Neural progenitor cell (in vitro differentiated cells): ENCODE measurements around the gene SLC16A12.
A peak's percentile ranks its signal among the peaks of the same experiment; 100 is the strongest.

Source experiments
- CTCF ChIP-seq: fragments of 200-600 bp; sonication (generic); IDR thresholded peaks from 2 replicates; pipeline ENCODE4 v1.5.1; 2017; ENCODE audit warnings: antibody characterized with exemption, mild to moderate bottlenecking
- EZH2 ChIP-seq: fragments of 200-600 bp; sonication (generic); IDR thresholded peaks from 2 replicates; pipeline ENCODE4 v1.6.1; 2017; ENCODE audit warnings: antibody characterized with exemption, mild to moderate bottlenecking, moderate library complexity

DNA sequence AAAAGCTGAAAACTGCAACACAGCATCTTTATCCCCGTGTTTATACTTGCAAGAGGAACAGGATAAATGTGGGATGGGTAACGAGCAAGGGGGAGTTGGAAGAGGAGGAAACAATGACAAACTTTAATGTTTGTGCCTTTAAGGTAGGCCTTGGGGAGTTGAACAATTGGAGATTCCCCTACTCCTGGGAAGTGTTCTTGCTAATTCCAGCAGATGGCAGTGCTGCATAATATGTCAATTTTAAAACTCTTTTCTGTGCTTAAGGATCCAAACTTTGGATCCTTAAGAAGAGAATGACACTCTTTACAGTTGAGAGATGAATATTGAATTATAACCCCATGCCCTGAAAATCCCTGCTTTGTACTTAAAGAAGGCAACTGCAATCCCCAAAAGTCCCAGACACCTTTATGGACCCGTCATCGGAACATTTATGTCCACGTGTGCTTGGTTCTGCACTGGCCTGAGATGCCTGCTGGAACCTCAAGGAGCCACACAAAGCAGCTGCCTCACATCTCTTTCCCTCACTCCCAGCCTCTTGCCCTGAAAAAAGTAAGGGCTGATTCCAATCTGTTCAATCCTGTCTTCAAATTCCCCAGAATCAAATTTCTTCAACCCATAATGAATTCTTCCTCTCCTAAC, 109.0 kb downstream of the SLC16A12 start:
- TF ChIP-seq CTCF (peak; percentile 84), EZH2 (no peak)
